Fibroblast of lung (primary cell): ENCODE measurements around the gene INPP4A. TPM values are rescaled to one million over a fixed set of nuclear protein-coding genes. Genes with fewer than 3 reads are reported as not detected.
A peak's percentile ranks its signal among the peaks of the same experiment; 100 is the strongest.

Experiments
- DNase-seq, 2 donors: peaks; one replicate each; pipeline versions ENCODE4 v3.0.0 to v3.0.0-alpha.2; 2010; ENCODE audit warnings: low read depth in 2 of 2
- H2AFZ ChIP-seq: 2 replicates; pipeline ENCODE4 v1.5.1; 2012; ENCODE audit warnings: low read length, control low read depth, inconsistent platforms
- H3K27ac ChIP-seq: 2 replicates; pipeline ENCODE4 v1.5.1; 2011; ENCODE audit warnings: low read length, control low read depth; ENCODE audit not compliant: insufficient read depth
- H3K27me3 ChIP-seq: 2 replicates; pipeline ENCODE4 v1.5.1; 2011; ENCODE audit warnings: mild to moderate bottlenecking, low read length; ENCODE audit not compliant: control insufficient read depth, insufficient read depth
- H3K36me3 ChIP-seq: 2 replicates; pipeline ENCODE4 v1.5.1; 2011; ENCODE audit warnings: low read length; ENCODE audit not compliant: control insufficient read depth, insufficient read depth
- H3K4me1 ChIP-seq: 2 replicates; pipeline ENCODE4 v1.5.1; 2011; ENCODE audit warnings: low read length; ENCODE audit not compliant: control insufficient read depth, insufficient read depth; ENCODE audit errors: extremely low read depth
- H3K4me2 ChIP-seq: 2 replicates; pipeline ENCODE4 v1.5.1; 2011; ENCODE audit warnings: low read length, control low read depth; ENCODE audit not compliant: insufficient read depth; ENCODE audit errors: extremely low read depth
- H3K4me3 ChIP-seq, 4 experiments: fragments of 200-600 bp in 1 of 4; sonication (generic) in 1 of 4; replicated peaks in 1 of 4; 2 replicates each; pipeline ENCODE4 v1.5.1; 2011 to 2016; ENCODE audit warnings: low read length in 4 of 4, low read depth in 3 of 4, mild to moderate bottlenecking in 3 of 4, control low read depth in 2 of 4, inconsistent platforms in 1 of 4, mixed read lengths in 1 of 4; ENCODE audit not compliant: insufficient read depth in 1 of 4; ENCODE audit errors: control extremely low read depth in 1 of 4
- H3K79me2 ChIP-seq: 2 replicates; pipeline ENCODE4 v1.5.1; 2012; ENCODE audit warnings: mild to moderate bottlenecking, low read length, inconsistent platforms; ENCODE audit not compliant: control insufficient read depth, insufficient read depth
- H3K9ac ChIP-seq: 2 replicates; pipeline ENCODE4 v1.5.1; 2011; ENCODE audit warnings: mild to moderate bottlenecking, low read length, control low read depth; ENCODE audit not compliant: insufficient read depth
- H3K9me3 ChIP-seq: 2 replicates; pipeline ENCODE4 v1.5.1; 2012; ENCODE audit warnings: low read depth, low read length; ENCODE audit not compliant: control insufficient read depth, insufficient read depth
- H4K20me1 ChIP-seq: 2 replicates; pipeline ENCODE4 v1.5.1; 2011; ENCODE audit warnings: low read length; ENCODE audit not compliant: control insufficient read depth, insufficient read depth; ENCODE audit errors: extremely low read depth
- CTCF ChIP-seq, 2 donors: IDR thresholded peaks in 1 of 2; conservative IDR thresholded peaks in 1 of 2; 1 replicate in 1 of 2; 2 replicates in 1 of 2; pipeline ENCODE4 v1.5.1; 2011 to 2012; ENCODE audit warnings: low read length in 2 of 2, control low read depth in 1 of 2, inconsistent platforms in 1 of 2, low read depth in 1 of 2, mild to moderate bottlenecking in 1 of 2
- EZH2 ChIP-seq: IDR thresholded peaks from 2 replicates; pipeline ENCODE4 v1.5.1; 2012; ENCODE audit warnings: low read length, control low read depth, mild to moderate bottlenecking; ENCODE audit errors: missing control alignments
- polyA plus RNA-seq, 2 donors: library from polyadenylated mRNA; depleted of rRNA in 1 of 2; stranded (reverse) in 1 of 2; unstranded in 1 of 2; fragments of >200 nt; gene quantifications; 2 replicates each; pipeline ENCODE4 v1.2.1, GENCODE V29; 2011 to 2012; ENCODE audit warnings: missing spikeins in 1 of 2
- total RNA-seq: library from RNA; depleted of rRNA; stranded (reverse); fragments of >200 nt; gene quantifications from 2 replicates; pipeline ENCODE4 v1.2.1, GENCODE V29; 2014

Gene INPP4A
- total and polyA plus RNA-seq, 2 donors (not counting 1 experiment from before 2014, with no cell fraction given) = 10.2 to 26.1 TPM

- H3K27ac ChIP-seq = no peak overlapping the region
- no peak overlapping the region for H3K4me3 ChIP-seq
- TF ChIP-seq CTCF (conservative IDR thresholded peaks at IDR 0.05 in 1 of 2, IDR thresholded peaks at IDR 0.05 in 1 of 2; ENCODE audit: low read depth in 1 of 2, low read length in 2 of 2) = no peak
- peaks cover 2% of the 10 kb centered on the region for H3K36me3 ChIP-seq
- no peaks in the 10 kb centered on the region for H3K27me3 ChIP-seq
- no peak overlapping the region for H2AFZ ChIP-seq
- H3K4me1 ChIP-seq = peaks cover 10% of the 10 kb centered on the region
- H3K79me2 ChIP-seq = peaks cover 35% of the 10 kb centered on the region
- no peak for DNase-seq
- H3K4me2 ChIP-seq = no peak overlapping the region
- H4K20me1 ChIP-seq = no peaks in the 10 kb centered on the region
- no peak overlapping the region for H3K9ac ChIP-seq
- H3K9me3 ChIP-seq = no peaks in the 10 kb centered on the region
These were observed 161.8 kb downstream of the INPP4A start for GRCh38 chr2:98606431-98606830.

- Histone ChIP-seq H3K36me3 (peaks cover 4% of the 10 kb centered on the region), H3K4me2 (peak overlapping the region; percentile 93), H3K4me1 (peaks cover 10% of the 10 kb centered on the region), H3K27me3 (no peaks in the 10 kb centered on the region), H3K27ac (no peak overlapping the region), H3K9ac (no peak overlapping the region), H3K9me3 (no peaks in the 10 kb centered on the region), H2AFZ (no peak overlapping the region), H3K79me2 (peaks cover 35% of the 10 kb centered on the region), H3K4me3 (peak overlapping the region; percentile 64 to 100 (median 94)), H4K20me1 (no peaks in the 10 kb centered on the region)
- no peak for DNase-seq
- no peak for TF ChIP-seq EZH2
- no peak for TF ChIP-seq CTCF (conservative IDR thresholded peaks at IDR 0.05 in 1 of 2, IDR thresholded peaks at IDR 0.05 in 1 of 2; ENCODE audit: low read depth in 1 of 2, low read length in 2 of 2)
These were observed 162.4 kb downstream of the INPP4A start for GRCh38 chr2:98607104-98607503.

- DNase-seq = peak in 1 of 2 donors; percentile 12
- Histone ChIP-seq H3K9me3 (no peaks in the 10 kb centered on the region), H3K9ac (peak overlapping the region; percentile 92), H3K27ac (peak overlapping the region; percentile 86), H3K79me2 (peaks cover 35% of the 10 kb centered on the region), H3K4me1 (peaks cover 10% of the 10 kb centered on the region), H2AFZ (peak overlapping the region; percentile 92), H3K4me3 (peak overlapping the region; percentile 64 to 100 (median 94)), H3K36me3 (peaks cover 6% of the 10 kb centered on the region), H4K20me1 (no peaks in the 10 kb centered on the region), H3K27me3 (no peaks in the 10 kb centered on the region), H3K4me2 (peak overlapping the region; percentile 93)
- TF ChIP-seq CTCF (conservative IDR thresholded peaks at IDR 0.05 in 1 of 2, IDR thresholded peaks at IDR 0.05 in 1 of 2; ENCODE audit: low read depth in 1 of 2, low read length in 2 of 2) (no peak), EZH2 (no peak)
These were observed 163.1 kb downstream of the INPP4A start for GRCh38 chr2:98607741-98608115.
